Endothelial cell of umbilical vein (primary cell): Measurements from ENCODE around the gene HSD17B4. TPM values are rescaled to one million over a fixed set of nuclear protein-coding genes. Genes with fewer than 3 reads are reported as not detected.

Source experiments
- BruUV-seq: library from RNA; stranded (reverse); fragments of 400-500 nt; replicated peaks from 2 replicates; lab custom pipeline; 2021; lab: Mats Ljungman, UMichigan
- CTCF ChIA-PET: fragments of 300-600, 350-600 bp; sonication (Branson Sonifier 250); formaldehyde crosslinking; loops from one replicate; lab custom pipeline; 2021; ENCODE audit warnings: antibody characterized with exemption, inconsistent platforms; lab: Charles Lee
- POLR2A ChIA-PET: fragments of 300-600, 350-600 bp; sonication (Branson Sonifier 250); formaldehyde crosslinking; loops from one replicate; lab custom pipeline; 2021; ENCODE audit warnings: antibody characterized with exemption, inconsistent platforms; lab: Charles Lee
- DNase-seq: peaks from one replicate; pipeline ENCODE4 v3.0.0-alpha.2; 2011; ENCODE audit warnings: low read depth, low spot score
- FAIRE-seq: peaks from 2 replicates; lab custom pipeline; 2011; peaks lifted over from hg19 to GRCh38; lab: Jason Lieb, UNC
- H2AFZ ChIP-seq: 2 replicates; pipeline ENCODE4 v1.6.0; 2012; ENCODE audit warnings: low read depth, low read length, control low read depth, inconsistent platforms
- H3K27ac ChIP-seq: 2 replicates; pipeline ENCODE4 v1.5.1; 2011; ENCODE audit warnings: low read depth, mild to moderate bottlenecking, control low read depth, low read length, moderate library complexity; ENCODE audit not compliant: insufficient read depth
- H3K27me3 ChIP-seq, 2 experiments: 2 replicates each; pipeline versions ENCODE4 v1.6.0 to v1.6.1; 2011; ENCODE audit warnings: low read length in 2 of 2, mixed read lengths in 1 of 2; ENCODE audit not compliant: control insufficient read depth in 2 of 2, insufficient read depth in 2 of 2
- H3K36me3 ChIP-seq, 2 experiments: 2 replicates in 1 of 2; 3 replicates in 1 of 2; pipeline ENCODE4 v1.5.1; 2011; ENCODE audit warnings: low read length in 2 of 2, mild to moderate bottlenecking in 1 of 2, moderate library complexity in 1 of 2; ENCODE audit not compliant: control insufficient read depth in 2 of 2, insufficient read depth in 2 of 2; ENCODE audit errors: extremely low read depth in 1 of 2
- H3K4me1 ChIP-seq: 3 replicates; pipeline ENCODE4 v1.5.1; 2011; ENCODE audit warnings: mild to moderate bottlenecking, low read length; ENCODE audit not compliant: control insufficient read depth, insufficient read depth; ENCODE audit errors: extremely low read depth
- H3K4me2 ChIP-seq: 2 replicates; pipeline ENCODE4 v1.6.1; 2011; ENCODE audit warnings: low read length, control low read depth, mixed read lengths; ENCODE audit not compliant: insufficient read depth
- H3K4me3 ChIP-seq, 3 experiments: fragments of 200-600 bp in 1 of 3; sonication (generic), shearing (Covaris generic) in 1 of 3; replicated peaks in 1 of 3; 2 replicates each; pipeline ENCODE4 v1.5.1; 2011 to 2016; ENCODE audit warnings: control low read depth in 3 of 3, low read length in 3 of 3, mild to moderate bottlenecking in 2 of 3, inconsistent platforms in 1 of 3, low read depth in 1 of 3, moderate library complexity in 1 of 3; ENCODE audit not compliant: insufficient read depth in 1 of 3
- H3K79me2 ChIP-seq: 2 replicates; pipeline ENCODE4 v1.6.0; 2012; ENCODE audit warnings: low read length, inconsistent platforms; ENCODE audit not compliant: control insufficient read depth, insufficient read depth
- H3K9ac ChIP-seq: replicated peaks from 2 replicates; pipeline ENCODE3; 2011; ENCODE audit warnings: low read length, control low read depth; ENCODE audit not compliant: insufficient read depth; ENCODE audit errors: extremely low read depth
- H3K9me1 ChIP-seq: replicated peaks from 3 replicates; pipeline ENCODE4 v1.6.0; 2011; ENCODE audit warnings: mild to moderate bottlenecking, low read length; ENCODE audit not compliant: control insufficient read depth, insufficient read depth; ENCODE audit errors: extremely low read depth
- H3K9me3 ChIP-seq: replicated peaks from 2 replicates; pipeline ENCODE4 v1.5.1; 2012; ENCODE audit warnings: low read length, inconsistent platforms; ENCODE audit not compliant: control insufficient read depth, insufficient read depth
- H4K20me1 ChIP-seq: replicated peaks from 2 replicates; pipeline ENCODE3; 2011; ENCODE audit warnings: mild to moderate bottlenecking, low read length; ENCODE audit not compliant: control insufficient read depth, insufficient read depth; ENCODE audit errors: extremely low read depth
- EZH2 ChIP-seq: IDR thresholded peaks from 2 replicates; pipeline ENCODE4 v1.6.1; 2012; ENCODE audit warnings: borderline replicate concordance, low read depth, mild to moderate bottlenecking, moderate library complexity, low read length, inconsistent platforms; ENCODE audit not compliant: severe bottlenecking
- FOS ChIP-seq: IDR thresholded peaks from 2 replicates; pipeline ENCODE4 v1.6.1; 2011; ENCODE audit warnings: mild to moderate bottlenecking, low read length, moderate library complexity, borderline replicate concordance; ENCODE audit not compliant: insufficient read depth
- GATA2 ChIP-seq: IDR thresholded peaks from 2 replicates; pipeline ENCODE4 v1.7.0; 2011; ENCODE audit warnings: low read depth, mild to moderate bottlenecking, moderate library complexity, mixed read lengths, low read length; ENCODE audit not compliant: insufficient read length, insufficient read depth
- JUN ChIP-seq: IDR thresholded peaks from 2 replicates; pipeline ENCODE4 v1.6.1; 2011; ENCODE audit warnings: borderline replicate concordance, low read depth; ENCODE audit not compliant: insufficient read length, insufficient read depth
- MAX ChIP-seq: IDR thresholded peaks from 2 replicates; pipeline ENCODE4 v1.6.1; 2011; ENCODE audit not compliant: insufficient read depth, insufficient read length
- MYC ChIP-seq: IDR thresholded peaks from one replicate; pipeline ENCODE4 v1.6.1; 2011; ENCODE audit warnings: mild to moderate bottlenecking, low read depth, low read length
- POLR2A ChIP-seq: IDR thresholded peaks from 2 replicates; pipeline ENCODE4 v1.6.1; 2012; ENCODE audit warnings: low read depth, mild to moderate bottlenecking, control low read depth, low read length
- POLR2AphosphoS5 ChIP-seq: IDR thresholded peaks from 2 replicates; pipeline ENCODE4 v1.6.1; 2012; ENCODE audit warnings: low read depth, mild to moderate bottlenecking, control low read depth, low read length, moderate library complexity; ENCODE audit not compliant: insufficient read depth
- dilution Hi-C: fragments of 300-500 bp; cut with MboI; formaldehyde crosslinking; loops from one replicate; pipeline ENCODE4 v1.15.0; 2019; ENCODE audit warnings: low sequenced_read_pairs; ENCODE audit not compliant: extremely low pct_ligation_motif_present
- intact Hi-C: fragments of 100-400 bp; cut with micrococcal nuclease; formaldehyde crosslinking; loops from one replicate; pipeline ENCODE4 v1.10.0; 2022
- polyA plus RNA-seq, 4 experiments: library from polyadenylated mRNA; depleted of rRNA in 3 of 4; stranded (reverse) in 3 of 4; unstranded in 1 of 4; fragments of >200 nt; gene quantifications; 2 replicates each; pipeline versions ENCODE4 v1.2.1 to v1.2.3, GENCODE V29; 2011 to 2012; ENCODE audit warnings: missing spikeins in 1 of 4
- total RNA-seq: library from RNA; stranded (reverse); gene quantifications from 2 replicates; pipeline ENCODE4 v1.2.3, GENCODE V29; 2021
- TF ChIP-seq, protein P1 (sequence below), 2 donors: IDR thresholded peaks; 1 replicate in 1 of 2; 2 replicates in 1 of 2; pipeline ENCODE4 v1.5.1; 2011; ENCODE audit warnings: low read length in 2 of 2, mild to moderate bottlenecking in 2 of 2, moderate library complexity in 2 of 2, control low read depth in 1 of 2, inconsistent platforms in 1 of 2, low read depth in 1 of 2; ENCODE audit not compliant: insufficient read depth in 1 of 2; ENCODE audit errors: extremely low read depth in 1 of 2

The HSD17B4 gene
- total and polyA plus RNA-seq, 2 donors (not counting 3 experiments of a cell fraction or from before 2014, with no cell fraction given), result 91.4 to 124 TPM

DNA sequence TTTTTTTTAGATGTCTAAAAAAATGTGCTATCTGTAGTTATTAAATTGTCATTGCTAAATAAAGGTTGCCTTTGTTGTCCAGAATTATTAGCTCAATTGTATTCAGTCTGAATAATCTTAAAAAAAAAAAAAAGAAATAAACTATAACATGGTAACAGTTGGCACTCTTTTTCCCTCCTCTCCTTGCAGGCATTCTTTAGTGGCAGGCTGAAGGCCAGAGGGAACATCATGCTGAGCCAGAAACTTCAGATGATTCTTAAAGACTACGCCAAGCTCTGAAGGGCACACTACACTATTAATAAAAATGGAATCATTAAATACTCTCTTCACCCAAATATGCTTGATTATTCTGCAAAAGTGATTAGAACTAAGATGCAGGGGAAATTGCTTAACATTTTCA is 89.4 kb downstream of the HSD17B4 start:
- DNase-seq (no peak), FAIRE-seq (no peak)
- no peaks in the 10 kb centered on the region for H3K9me3 ChIP-seq
- intact Hi-C loops (no loop called here), dilution Hi-C loops (no loop called here)
- no peak overlapping the region for H3K9ac ChIP-seq
- no peaks in the 10 kb centered on the region for H3K9me1 ChIP-seq
- no peaks in the 10 kb centered on the region for H3K27me3 ChIP-seq
- no TSS peak for BruUV-seq
- H3K27ac ChIP-seq, result no peak overlapping the region
- no peak overlapping the region for H2AFZ ChIP-seq
- no peaks in the 10 kb centered on the region for H4K20me1 ChIP-seq
- peaks cover 3% of the 10 kb centered on the region in 2 experiments for H3K36me3 ChIP-seq
- H3K4me3 ChIP-seq, result no peak overlapping the region
- POLR2A ChIA-PET, result no interaction called here
- H3K4me1 ChIP-seq, result peaks cover 4% of the 10 kb centered on the region
- TF ChIP-seq EZH2 (no peak), GATA2 (no peak), FOS (no peak), MAX (no peak), POLR2AphosphoS5 (no peak), POLR2A (no peak), MYC (no peak), JUN (no peak)
- TF ChIP-seq, protein P1, sequence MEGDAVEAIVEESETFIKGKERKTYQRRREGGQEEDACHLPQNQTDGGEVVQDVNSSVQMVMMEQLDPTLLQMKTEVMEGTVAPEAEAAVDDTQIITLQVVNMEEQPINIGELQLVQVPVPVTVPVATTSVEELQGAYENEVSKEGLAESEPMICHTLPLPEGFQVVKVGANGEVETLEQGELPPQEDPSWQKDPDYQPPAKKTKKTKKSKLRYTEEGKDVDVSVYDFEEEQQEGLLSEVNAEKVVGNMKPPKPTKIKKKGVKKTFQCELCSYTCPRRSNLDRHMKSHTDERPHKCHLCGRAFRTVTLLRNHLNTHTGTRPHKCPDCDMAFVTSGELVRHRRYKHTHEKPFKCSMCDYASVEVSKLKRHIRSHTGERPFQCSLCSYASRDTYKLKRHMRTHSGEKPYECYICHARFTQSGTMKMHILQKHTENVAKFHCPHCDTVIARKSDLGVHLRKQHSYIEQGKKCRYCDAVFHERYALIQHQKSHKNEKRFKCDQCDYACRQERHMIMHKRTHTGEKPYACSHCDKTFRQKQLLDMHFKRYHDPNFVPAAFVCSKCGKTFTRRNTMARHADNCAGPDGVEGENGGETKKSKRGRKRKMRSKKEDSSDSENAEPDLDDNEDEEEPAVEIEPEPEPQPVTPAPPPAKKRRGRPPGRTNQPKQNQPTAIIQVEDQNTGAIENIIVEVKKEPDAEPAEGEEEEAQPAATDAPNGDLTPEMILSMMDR (IDR thresholded peaks at IDR 0.05; ENCODE audit: extremely low read depth in 1 of 2, insufficient read depth in 1 of 2, low read depth in 1 of 2, low read length in 2 of 2), result no peak
- H3K79me2 ChIP-seq, result no peaks in the 10 kb centered on the region
- no peak overlapping the region for H3K4me2 ChIP-seq
- CTCF ChIA-PET, result interaction anchor here (1.5 kb wide), 1 partner anchor 9 kb away, joined by 5 read pairs; no protein-coding TSS in a partner anchor
